DOHH2 (cell line): Measurements from ENCODE around the gene KRTAP4-16.
"Not testable (repeated sequence)": the region's sequence is repeated elsewhere in the genome, so short reads cannot be mapped to it uniquely, and the experiment has no call there.

ENCODE experiments used
- H3F3A ChIP-seq: fragments of 200-600 bp; sonication (generic), shearing (Covaris generic); 2 replicates; pipeline ENCODE4 v1.6.0; 2016; ENCODE audit warnings: antibody characterized with exemption, mild to moderate bottlenecking; ENCODE audit not compliant: control insufficient read depth, insufficient read depth
- H3K27ac ChIP-seq: fragments of 200-600 bp; sonication (generic); 2 replicates; pipeline ENCODE4 v1.5.1; 2014; ENCODE audit warnings: low read depth, mild to moderate bottlenecking, low read length, moderate library complexity
- H3K27me3 ChIP-seq: fragments of 200-600 bp; sonication (generic); 2 replicates; pipeline ENCODE4 v1.6.1; 2014; ENCODE audit warnings: mild to moderate bottlenecking, low read length, mixed read lengths; ENCODE audit not compliant: control insufficient read depth
- H3K36me3 ChIP-seq: fragments of 200-600 bp; sonication (generic); 2 replicates; pipeline ENCODE4 v1.6.1; 2014; ENCODE audit warnings: mild to moderate bottlenecking, low read length, moderate library complexity, mixed read lengths; ENCODE audit not compliant: control insufficient read depth
- H3K4me1 ChIP-seq: fragments of 200-600 bp; sonication (generic); 2 replicates; pipeline ENCODE4 v1.6.1; 2014; ENCODE audit warnings: mild to moderate bottlenecking, low read length, mixed read lengths; ENCODE audit not compliant: control insufficient read depth
- H3K4me2 ChIP-seq: fragments of 200-600 bp; sonication (generic); 2 replicates; pipeline ENCODE4 v1.6.0; 2014; ENCODE audit warnings: mild to moderate bottlenecking, low read length, moderate library complexity
- H3K4me3 ChIP-seq: fragments of 200-600 bp; sonication (generic); 2 replicates; pipeline ENCODE4 v1.5.1; 2014; ENCODE audit warnings: mild to moderate bottlenecking, low read length, mixed read lengths
- H3K79me2 ChIP-seq: fragments of 200-600 bp; sonication (generic); 2 replicates; pipeline ENCODE4 v1.6.1; 2014; ENCODE audit warnings: mild to moderate bottlenecking, low read length, mixed read lengths; ENCODE audit not compliant: control insufficient read depth
- H3K9me2 ChIP-seq: fragments of 200-600 bp; sonication (generic); replicated peaks from 2 replicates; pipeline ENCODE4 v1.6.1; 2014; ENCODE audit warnings: mild to moderate bottlenecking, low read length, mixed read lengths; ENCODE audit not compliant: control insufficient read depth
- H3K9me3 ChIP-seq: fragments of 200-600 bp; sonication (generic); 2 replicates; pipeline ENCODE4 v1.6.1; 2014; ENCODE audit warnings: antibody characterized with exemption, low read length, mixed read lengths; ENCODE audit not compliant: control insufficient read depth, insufficient read depth
- H4K20me1 ChIP-seq: fragments of 200-600 bp; sonication (generic); 2 replicates; pipeline ENCODE4 v1.6.0; 2014; ENCODE audit warnings: low read depth, mild to moderate bottlenecking, antibody characterized with exemption, low read length, moderate library complexity; ENCODE audit not compliant: control insufficient read depth, insufficient read depth
- EZH2phosphoT487 ChIP-seq: fragments of 200-600 bp; sonication (generic); IDR thresholded peaks from 2 replicates; pipeline ENCODE4 v1.6.1; 2017; ENCODE audit warnings: borderline replicate concordance, mild to moderate bottlenecking, antibody characterized with exemption, low read length, moderate library complexity, mixed read lengths
- TF ChIP-seq, protein P1 (sequence below): fragments of 200-600 bp; sonication (generic); IDR thresholded peaks from one replicate; pipeline ENCODE4 v1.5.1; 2014; ENCODE audit warnings: antibody characterized with exemption, mild to moderate bottlenecking, low read depth, low read length; ENCODE audit not compliant: poor library complexity, severe bottlenecking

The KRTAP4-16 gene

DNA sequence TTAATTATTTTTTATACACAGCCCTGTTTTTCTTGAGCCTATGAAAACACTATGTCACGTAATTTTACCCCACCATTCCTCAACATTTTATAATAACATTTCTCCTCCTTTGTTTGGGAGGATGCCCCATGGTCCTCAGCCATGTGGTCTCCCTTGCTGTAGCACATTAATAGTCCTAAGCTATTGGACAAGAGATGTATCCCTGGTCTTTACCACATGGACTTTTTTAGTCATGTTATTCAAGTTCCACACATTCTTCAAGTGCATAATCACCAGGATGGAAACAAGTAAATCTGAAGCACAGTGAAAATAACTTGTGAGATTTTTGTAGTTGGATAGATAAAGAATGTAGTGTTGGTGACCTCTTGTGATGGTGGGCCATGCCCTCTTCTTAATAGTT, 40.0 kb downstream of the KRTAP4-16 start:
- no peak overlapping the region for H3K4me2 ChIP-seq
- H3K36me3 ChIP-seq: no peaks in the 10 kb centered on the region
- H3K4me1 ChIP-seq: no peaks in the 10 kb centered on the region
- H3K27me3 ChIP-seq: no peaks in the 10 kb centered on the region
- H3K4me3 ChIP-seq: no peak overlapping the region
- H3F3A ChIP-seq: no peaks in the 10 kb centered on the region
- H3K79me2 ChIP-seq: no peaks in the 10 kb centered on the region
- no peak for TF ChIP-seq EZH2phosphoT487
- TF ChIP-seq, protein P1, sequence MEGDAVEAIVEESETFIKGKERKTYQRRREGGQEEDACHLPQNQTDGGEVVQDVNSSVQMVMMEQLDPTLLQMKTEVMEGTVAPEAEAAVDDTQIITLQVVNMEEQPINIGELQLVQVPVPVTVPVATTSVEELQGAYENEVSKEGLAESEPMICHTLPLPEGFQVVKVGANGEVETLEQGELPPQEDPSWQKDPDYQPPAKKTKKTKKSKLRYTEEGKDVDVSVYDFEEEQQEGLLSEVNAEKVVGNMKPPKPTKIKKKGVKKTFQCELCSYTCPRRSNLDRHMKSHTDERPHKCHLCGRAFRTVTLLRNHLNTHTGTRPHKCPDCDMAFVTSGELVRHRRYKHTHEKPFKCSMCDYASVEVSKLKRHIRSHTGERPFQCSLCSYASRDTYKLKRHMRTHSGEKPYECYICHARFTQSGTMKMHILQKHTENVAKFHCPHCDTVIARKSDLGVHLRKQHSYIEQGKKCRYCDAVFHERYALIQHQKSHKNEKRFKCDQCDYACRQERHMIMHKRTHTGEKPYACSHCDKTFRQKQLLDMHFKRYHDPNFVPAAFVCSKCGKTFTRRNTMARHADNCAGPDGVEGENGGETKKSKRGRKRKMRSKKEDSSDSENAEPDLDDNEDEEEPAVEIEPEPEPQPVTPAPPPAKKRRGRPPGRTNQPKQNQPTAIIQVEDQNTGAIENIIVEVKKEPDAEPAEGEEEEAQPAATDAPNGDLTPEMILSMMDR: no peak
- no peaks in the 10 kb centered on the region for H4K20me1 ChIP-seq
- H3K27ac ChIP-seq: no peak overlapping the region
- H3K9me2 ChIP-seq: no peaks in the 10 kb centered on the region
- no peaks in the 10 kb centered on the region for H3K9me3 ChIP-seq

DNA sequence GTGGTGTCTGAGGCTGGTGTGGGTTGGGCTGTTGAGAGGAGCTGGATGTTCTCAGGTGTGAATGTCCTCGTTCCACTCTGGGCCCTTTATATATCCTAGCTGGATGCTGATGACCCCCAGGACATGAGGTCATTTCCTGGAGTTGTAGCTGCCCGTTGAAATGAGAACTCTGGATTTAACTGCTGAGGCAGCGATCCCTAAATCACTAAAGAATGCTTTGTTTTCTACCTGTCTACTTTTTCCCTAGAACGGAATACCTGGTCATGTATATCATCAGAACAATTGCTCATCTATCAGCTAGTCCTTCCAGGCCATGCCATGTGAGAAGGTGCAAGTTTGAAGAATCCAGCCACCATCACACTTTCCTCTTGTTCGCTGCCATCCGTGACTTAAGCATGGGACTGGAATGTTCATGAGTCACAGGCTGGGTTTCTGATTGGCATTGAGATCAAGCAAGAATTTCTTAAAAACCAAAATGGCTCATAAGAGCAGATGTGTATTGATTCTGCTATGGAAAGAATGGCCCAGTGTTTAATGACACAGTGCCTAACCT, 41.9 kb downstream of the KRTAP4-16 start, which contains the start of gene KRTAP2-3:
TSS of gene KRTAP2-3 (minus strand) at position 63 of the 553 bp plus-strand sequence. CDS start 64 bp downstream, outside the sequence.
- Histone ChIP-seq H3K9me3 (no peaks in the 10 kb centered on the region), H3K4me2 (no peak within 1 kb of the TSS), H3K27ac (no peak within 1 kb of the TSS), H3K4me1 (no peaks in the 10 kb centered on the region), H3F3A (no peaks in the 10 kb centered on the region), H3K36me3 (no peaks in the 10 kb centered on the region), H3K27me3 (0 out of 2 replicates have a peak, but pooled peaks cover 2% of the 10 kb centered on the region), H4K20me1 (no peaks in the 10 kb centered on the region), H3K4me3 (no peak within 1 kb of the TSS), H3K9me2 (no peaks in the 10 kb centered on the region), H3K79me2 (no peaks in the 10 kb centered on the region)
- TF ChIP-seq EZH2phosphoT487: no peak
- TF ChIP-seq, protein P1: no peak

DNA sequence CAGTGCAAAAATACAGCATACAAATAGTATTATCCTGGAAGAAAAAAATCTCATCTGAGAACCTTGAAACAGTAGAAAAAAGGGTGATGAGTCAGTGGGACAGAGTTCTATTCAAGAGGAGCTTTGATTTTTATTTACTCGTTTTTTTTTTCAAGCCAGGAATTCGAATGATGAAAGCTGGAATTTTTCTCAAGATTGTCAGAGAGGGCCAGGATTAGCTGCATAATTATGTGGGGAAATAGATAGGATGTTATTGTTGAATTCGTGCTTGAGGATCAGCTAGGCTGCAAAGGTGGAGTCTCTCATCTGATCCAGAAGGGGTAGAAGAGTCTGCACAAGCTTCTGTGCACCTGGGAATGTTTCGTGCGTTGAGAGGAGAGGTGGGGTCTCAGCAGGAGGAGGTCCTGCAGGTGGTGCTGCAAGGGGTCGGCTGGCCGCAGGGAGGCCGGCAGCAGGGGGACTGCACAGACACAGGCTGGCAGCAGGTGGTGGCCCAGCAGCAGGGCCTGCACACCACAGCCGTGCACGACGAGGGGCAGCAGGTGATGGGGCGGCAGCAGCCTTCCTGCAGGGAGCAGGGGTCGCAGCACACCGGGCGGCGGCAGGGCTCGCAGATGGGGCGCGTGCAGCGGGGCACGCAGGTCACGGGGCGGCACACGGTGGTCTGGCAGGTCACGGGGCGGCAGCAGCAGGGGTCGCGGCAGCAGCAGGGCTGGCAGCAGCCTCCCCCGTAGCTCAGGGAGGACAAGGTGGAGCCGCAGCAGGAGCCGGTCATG, 42.5 kb downstream of the KRTAP4-16 start:
- not testable (repeated sequence) for H3K9me3 ChIP-seq, H3K27ac ChIP-seq, H3F3A ChIP-seq, H3K36me3 ChIP-seq, H3K9me2 ChIP-seq, H3K79me2 ChIP-seq, H3K27me3 ChIP-seq, H4K20me1 ChIP-seq, H3K4me2 ChIP-seq, H3K4me3 ChIP-seq, H3K4me1 ChIP-seq

DNA sequence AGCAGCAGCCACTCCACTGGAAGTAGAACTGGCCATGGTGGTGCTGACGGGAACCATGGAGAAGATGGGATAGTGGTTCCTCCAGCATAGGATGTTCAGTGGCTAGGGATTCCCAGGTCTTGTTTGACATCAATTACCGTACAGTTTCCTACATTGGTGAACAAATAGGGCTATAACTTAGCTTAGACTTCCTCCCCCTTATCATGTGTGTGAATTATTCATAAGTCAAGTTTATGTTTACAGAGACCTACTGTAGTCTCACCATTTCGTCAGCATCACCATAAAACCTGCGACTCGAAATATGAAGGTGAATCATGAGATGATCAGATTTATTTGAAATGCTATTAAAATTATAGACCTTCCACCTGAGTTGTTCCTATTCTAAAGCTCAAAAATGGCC, 43.3 kb downstream of the KRTAP4-16 start:
- H3K27me3 ChIP-seq: 0 out of 2 replicates have a peak, but pooled peaks cover 2% of the 10 kb centered on the region
- H3K9me2 ChIP-seq: no peaks in the 10 kb centered on the region
- H4K20me1 ChIP-seq: no peaks in the 10 kb centered on the region
- H3K4me2 ChIP-seq: no peak overlapping the region
- TF ChIP-seq, protein P1: no peak
- no peak for TF ChIP-seq EZH2phosphoT487
- H3K9me3 ChIP-seq: no peaks in the 10 kb centered on the region
- H3K36me3 ChIP-seq: no peaks in the 10 kb centered on the region
- no peaks in the 10 kb centered on the region for H3K79me2 ChIP-seq
- H3K4me1 ChIP-seq: no peaks in the 10 kb centered on the region
- no peaks in the 10 kb centered on the region for H3F3A ChIP-seq
- no peak overlapping the region for H3K4me3 ChIP-seq
- no peak overlapping the region for H3K27ac ChIP-seq
